DOHH2 (cell line): ENCODE measurements around the gene DIS3L2.
A peak's percentile ranks its signal among the peaks of the same experiment; 100 is the strongest.
"Not testable (repeated sequence)": the region's sequence is repeated elsewhere in the genome, so short reads cannot be mapped to it uniquely, and the experiment has no call there.

Experiments used
- H3F3A ChIP-seq: fragments of 200-600 bp; sonication (generic), shearing (Covaris generic); 2 replicates; pipeline ENCODE4 v1.6.0; 2016; ENCODE audit warnings: antibody characterized with exemption, mild to moderate bottlenecking; ENCODE audit not compliant: control insufficient read depth, insufficient read depth
- H3K27ac ChIP-seq: fragments of 200-600 bp; sonication (generic); 2 replicates; pipeline ENCODE4 v1.5.1; 2014; ENCODE audit warnings: low read depth, mild to moderate bottlenecking, low read length, moderate library complexity
- H3K27me3 ChIP-seq: fragments of 200-600 bp; sonication (generic); 2 replicates; pipeline ENCODE4 v1.6.1; 2014; ENCODE audit warnings: mild to moderate bottlenecking, low read length, mixed read lengths; ENCODE audit not compliant: control insufficient read depth
- H3K36me3 ChIP-seq: fragments of 200-600 bp; sonication (generic); 2 replicates; pipeline ENCODE4 v1.6.1; 2014; ENCODE audit warnings: mild to moderate bottlenecking, low read length, moderate library complexity, mixed read lengths; ENCODE audit not compliant: control insufficient read depth
- H3K4me1 ChIP-seq: fragments of 200-600 bp; sonication (generic); 2 replicates; pipeline ENCODE4 v1.6.1; 2014; ENCODE audit warnings: mild to moderate bottlenecking, low read length, mixed read lengths; ENCODE audit not compliant: control insufficient read depth
- H3K4me2 ChIP-seq: fragments of 200-600 bp; sonication (generic); 2 replicates; pipeline ENCODE4 v1.6.0; 2014; ENCODE audit warnings: mild to moderate bottlenecking, low read length, moderate library complexity
- H3K4me3 ChIP-seq: fragments of 200-600 bp; sonication (generic); 2 replicates; pipeline ENCODE4 v1.5.1; 2014; ENCODE audit warnings: mild to moderate bottlenecking, low read length, mixed read lengths
- H3K79me2 ChIP-seq: fragments of 200-600 bp; sonication (generic); 2 replicates; pipeline ENCODE4 v1.6.1; 2014; ENCODE audit warnings: mild to moderate bottlenecking, low read length, mixed read lengths; ENCODE audit not compliant: control insufficient read depth
- H3K9me2 ChIP-seq: fragments of 200-600 bp; sonication (generic); replicated peaks from 2 replicates; pipeline ENCODE4 v1.6.1; 2014; ENCODE audit warnings: mild to moderate bottlenecking, low read length, mixed read lengths; ENCODE audit not compliant: control insufficient read depth
- H3K9me3 ChIP-seq: fragments of 200-600 bp; sonication (generic); 2 replicates; pipeline ENCODE4 v1.6.1; 2014; ENCODE audit warnings: antibody characterized with exemption, low read length, mixed read lengths; ENCODE audit not compliant: control insufficient read depth, insufficient read depth
- H4K20me1 ChIP-seq: fragments of 200-600 bp; sonication (generic); 2 replicates; pipeline ENCODE4 v1.6.0; 2014; ENCODE audit warnings: low read depth, mild to moderate bottlenecking, antibody characterized with exemption, low read length, moderate library complexity; ENCODE audit not compliant: control insufficient read depth, insufficient read depth
- EZH2phosphoT487 ChIP-seq: fragments of 200-600 bp; sonication (generic); IDR thresholded peaks from 2 replicates; pipeline ENCODE4 v1.6.1; 2017; ENCODE audit warnings: borderline replicate concordance, mild to moderate bottlenecking, antibody characterized with exemption, low read length, moderate library complexity, mixed read lengths
- TF ChIP-seq, protein P1 (sequence below): fragments of 200-600 bp; sonication (generic); IDR thresholded peaks from one replicate; pipeline ENCODE4 v1.5.1; 2014; ENCODE audit warnings: antibody characterized with exemption, mild to moderate bottlenecking, low read depth, low read length; ENCODE audit not compliant: poor library complexity, severe bottlenecking

Gene DIS3L2

GRCh38 chr2:232382331-232383225 is 421.1 kb downstream of the DIS3L2 start:
- Histone ChIP-seq H3K9me3 (no peaks in the 10 kb centered on the region), H3K4me2 (no peak overlapping the region), H3F3A (0 out of 2 replicates have a peak, but pooled peaks cover 4% of the 10 kb centered on the region), H3K4me1 (peaks cover 17% of the 10 kb centered on the region), H3K4me3 (no peak overlapping the region), H3K79me2 (no peaks in the 10 kb centered on the region), H3K36me3 (no peaks in the 10 kb centered on the region), H3K27me3 (no peaks in the 10 kb centered on the region), H3K9me2 (no peaks in the 10 kb centered on the region), H3K27ac (no peak overlapping the region), H4K20me1 (no peaks in the 10 kb centered on the region)
- TF ChIP-seq, protein P1, sequence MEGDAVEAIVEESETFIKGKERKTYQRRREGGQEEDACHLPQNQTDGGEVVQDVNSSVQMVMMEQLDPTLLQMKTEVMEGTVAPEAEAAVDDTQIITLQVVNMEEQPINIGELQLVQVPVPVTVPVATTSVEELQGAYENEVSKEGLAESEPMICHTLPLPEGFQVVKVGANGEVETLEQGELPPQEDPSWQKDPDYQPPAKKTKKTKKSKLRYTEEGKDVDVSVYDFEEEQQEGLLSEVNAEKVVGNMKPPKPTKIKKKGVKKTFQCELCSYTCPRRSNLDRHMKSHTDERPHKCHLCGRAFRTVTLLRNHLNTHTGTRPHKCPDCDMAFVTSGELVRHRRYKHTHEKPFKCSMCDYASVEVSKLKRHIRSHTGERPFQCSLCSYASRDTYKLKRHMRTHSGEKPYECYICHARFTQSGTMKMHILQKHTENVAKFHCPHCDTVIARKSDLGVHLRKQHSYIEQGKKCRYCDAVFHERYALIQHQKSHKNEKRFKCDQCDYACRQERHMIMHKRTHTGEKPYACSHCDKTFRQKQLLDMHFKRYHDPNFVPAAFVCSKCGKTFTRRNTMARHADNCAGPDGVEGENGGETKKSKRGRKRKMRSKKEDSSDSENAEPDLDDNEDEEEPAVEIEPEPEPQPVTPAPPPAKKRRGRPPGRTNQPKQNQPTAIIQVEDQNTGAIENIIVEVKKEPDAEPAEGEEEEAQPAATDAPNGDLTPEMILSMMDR: no peak
- TF ChIP-seq EZH2phosphoT487: no peak

DNA sequence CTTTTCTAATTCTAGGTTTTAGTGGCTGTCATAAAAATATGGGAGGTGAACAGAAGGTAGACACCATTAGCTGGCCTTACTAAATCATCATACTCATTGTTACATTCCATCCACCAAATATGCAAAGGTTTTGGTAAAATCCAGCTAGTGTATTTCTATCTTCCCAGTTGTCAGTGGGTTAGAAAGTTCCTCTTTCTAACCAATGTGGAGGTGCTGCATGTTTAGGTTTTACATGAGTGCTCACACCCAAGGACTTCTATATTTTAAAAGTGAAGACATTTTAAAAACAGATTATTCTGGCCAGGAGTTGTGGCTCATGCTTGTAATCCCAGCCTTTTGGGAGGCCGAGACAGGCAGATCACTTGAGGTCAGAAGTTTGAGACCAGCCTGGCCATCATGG is 423.0 kb downstream of the DIS3L2 start:
- no peaks in the 10 kb centered on the region for H3K9me3 ChIP-seq
- no peaks in the 10 kb centered on the region for H4K20me1 ChIP-seq
- H3K79me2 ChIP-seq: no peaks in the 10 kb centered on the region
- H3K27me3 ChIP-seq: no peaks in the 10 kb centered on the region
- H3K36me3 ChIP-seq: no peaks in the 10 kb centered on the region
- no peak overlapping the region for H3K4me3 ChIP-seq
- peaks cover 17% of the 10 kb centered on the region for H3K4me1 ChIP-seq
- no peak overlapping the region for H3K4me2 ChIP-seq
- H3F3A ChIP-seq: 0 out of 2 replicates have a peak, but pooled peaks cover 4% of the 10 kb centered on the region
- H3K27ac ChIP-seq: no peak overlapping the region
- TF ChIP-seq, protein P1: no peak
- TF ChIP-seq EZH2phosphoT487: no peak
- H3K9me2 ChIP-seq: no peaks in the 10 kb centered on the region

DNA sequence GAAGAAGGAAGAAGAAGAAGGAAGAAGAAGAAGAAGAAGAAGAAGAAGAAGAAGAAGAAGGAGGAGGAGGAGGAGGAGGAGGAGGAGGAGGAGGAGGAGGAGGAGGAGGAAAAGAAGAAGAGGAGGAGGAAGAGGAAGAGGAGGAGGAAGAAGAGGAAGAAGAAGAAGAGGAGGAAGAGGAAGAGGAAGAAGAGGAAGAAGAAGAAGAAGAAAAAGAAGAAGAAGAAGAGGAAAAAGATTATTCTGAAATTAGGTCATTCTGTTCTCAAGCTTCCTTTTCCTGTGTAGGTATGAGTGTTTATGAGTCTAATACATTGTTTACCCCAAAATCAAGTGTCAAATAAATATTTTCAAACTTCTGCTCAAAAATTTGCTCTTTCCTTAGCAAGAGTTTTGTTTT is 423.5 kb downstream of the DIS3L2 start:
- Histone ChIP-seq H3K4me3 (peak overlapping the region; percentile 15; the same call in 1 of the 2 replicates), H3K4me1 (peaks cover 17% of the 10 kb centered on the region), H3K4me2 (peak overlapping the region; percentile 24; the same call in 1 of the 2 replicates)
- H3K9me2 ChIP-seq, H3K27ac ChIP-seq, H3K9me3 ChIP-seq, H3K27me3 ChIP-seq, H3F3A ChIP-seq, H3K79me2 ChIP-seq, H4K20me1 ChIP-seq, H3K36me3 ChIP-seq: not testable (repeated sequence)
